Caco-2 (cell line): ENCODE measurements around the gene UGT2A2. TPM values are rescaled to one million over a fixed set of nuclear protein-coding genes. Genes with fewer than 3 reads are reported as not detected.
"Not testable (repeated sequence)": the region's sequence is repeated elsewhere in the genome, so short reads cannot be mapped to it uniquely, and the experiment has no call there.

Experiments used
- Bru-seq: library from RNA; stranded (reverse); fragments of 400-500 nt; gene quantifications from one replicate; lab custom pipeline; 2021; lab: Mats Ljungman, UMichigan
- BruChase-seq, 2 experiments: library from RNA; stranded (reverse); fragments of 400-500 nt; gene quantifications; one replicate each; lab custom pipeline; 2021; lab: Mats Ljungman, UMichigan
- BruUV-seq: library from RNA; stranded (reverse); fragments of 400-500 nt; replicated peaks from 2 replicates; lab custom pipeline; 2021; lab: Mats Ljungman, UMichigan
- CTCF ChIA-PET: fragments of 300-600 bp; sonication (Branson Sonifier 250); formaldehyde crosslinking; loops from one replicate; lab custom pipeline; 2022; ENCODE audit warnings: antibody characterized with exemption; lab: Charles Lee
- POLR2A ChIA-PET: fragments of 300-600 bp; sonication (Branson Sonifier 250); formaldehyde crosslinking; loops from one replicate; lab custom pipeline; 2022; ENCODE audit warnings: antibody characterized with exemption; lab: Charles Lee
- DNase-seq, 2 experiments: peaks; one replicate each; pipeline versions ENCODE4 v3.0.0 to v3.0.0-alpha.2; 2020 to 2022
- H3K27me3 ChIP-seq: replicated peaks from 2 replicates; pipeline ENCODE4 v1.6.0; 2011; ENCODE audit warnings: low read length; ENCODE audit not compliant: control insufficient read depth, insufficient read depth
- H3K36me3 ChIP-seq: 2 replicates; pipeline ENCODE4 v1.5.1; 2011; ENCODE audit warnings: low read length; ENCODE audit not compliant: control insufficient read depth, insufficient read depth
- H3K4me1 ChIP-seq: fragments of 250-450 bp; sonication (Bioruptor Pico); 2 replicates; pipeline ENCODE4 v1.5.1; 2020; ENCODE audit warnings: mild to moderate bottlenecking
- H3K4me3 ChIP-seq: 2 replicates; pipeline ENCODE4 v1.5.1; 2011; ENCODE audit warnings: low read depth, mild to moderate bottlenecking, control low read depth, low read length
- H3K9me3 ChIP-seq: fragments of 250-450 bp; sonication (Bioruptor Pico); 2 replicates; pipeline ENCODE4 v1.5.1; 2020; ENCODE audit warnings: mild to moderate bottlenecking, moderate library complexity
- H3K27ac Mint-ChIP-seq: one replicate; pipeline ENCODE4 v1.8.0; 2022; ENCODE audit warnings: mixed read lengths; ENCODE audit not compliant: unreplicated experiment
- H3K27me3 Mint-ChIP-seq: one replicate; pipeline ENCODE4 v1.8.0; 2022; ENCODE audit warnings: mixed read lengths; ENCODE audit not compliant: insufficient read depth, unreplicated experiment
- H3K36me3 Mint-ChIP-seq: one replicate; pipeline ENCODE4 v1.8.0; 2022; ENCODE audit warnings: mild to moderate bottlenecking, mixed read lengths; ENCODE audit not compliant: insufficient read depth, unreplicated experiment
- H3K4me1 Mint-ChIP-seq: one replicate; pipeline ENCODE4 v1.8.0; 2022; ENCODE audit warnings: low read depth, mixed read lengths; ENCODE audit not compliant: unreplicated experiment
- H3K4me3 Mint-ChIP-seq: one replicate; pipeline ENCODE4 v1.8.0; 2022; ENCODE audit warnings: mild to moderate bottlenecking, moderate library complexity, mixed read lengths; ENCODE audit not compliant: unreplicated experiment
- H3K9me3 Mint-ChIP-seq: one replicate; pipeline ENCODE4 v1.8.0; 2022; ENCODE audit warnings: mixed read lengths; ENCODE audit not compliant: unreplicated experiment
- CTCF ChIP-seq, 2 experiments: fragments of 200-600 bp in 1 of 2; IDR thresholded peaks; 1 replicate in 1 of 2; 2 replicates in 1 of 2; pipeline versions ENCODE4 v1.5.1 to v1.8.0; 2011 to 2022; ENCODE audit warnings: antibody characterized with exemption in 1 of 2, control low read depth in 1 of 2, inconsistent platforms in 1 of 2, low read depth in 1 of 2, low read length in 1 of 2, mild to moderate bottlenecking in 1 of 2, moderate library complexity in 1 of 2; ENCODE audit not compliant: insufficient read depth in 1 of 2, severe bottlenecking in 1 of 2, unreplicated experiment in 1 of 2
- intact Hi-C: fragments of 100-400 bp; cut with micrococcal nuclease; formaldehyde crosslinking; loops from one replicate; pipeline ENCODE4 v1.10.0; 2022; ENCODE audit not compliant: unreplicated experiment
- long read RNA-seq: library from polyadenylated mRNA; stranded (forward); transcript quantifications from one replicate; pipeline ENCODE4 v2.0.0, GENCODE V29; 2022
- total RNA-seq: library from RNA; stranded (reverse); gene quantifications from 2 replicates; pipeline ENCODE4 v1.2.3, GENCODE V29; 2022

The UGT2A2 gene
- total RNA-seq (not detected in 2 replicates), Bru-seq, nascent RNA (percentile 8 among the genes with signal in this experiment), BruChase-seq, experiment 1, labeled RNA remaining after a 2-hour chase (not detected), BruChase-seq, experiment 2, labeled RNA remaining after a 6-hour chase (not detected)
- long read RNA-seq = 0 reads

DNA sequence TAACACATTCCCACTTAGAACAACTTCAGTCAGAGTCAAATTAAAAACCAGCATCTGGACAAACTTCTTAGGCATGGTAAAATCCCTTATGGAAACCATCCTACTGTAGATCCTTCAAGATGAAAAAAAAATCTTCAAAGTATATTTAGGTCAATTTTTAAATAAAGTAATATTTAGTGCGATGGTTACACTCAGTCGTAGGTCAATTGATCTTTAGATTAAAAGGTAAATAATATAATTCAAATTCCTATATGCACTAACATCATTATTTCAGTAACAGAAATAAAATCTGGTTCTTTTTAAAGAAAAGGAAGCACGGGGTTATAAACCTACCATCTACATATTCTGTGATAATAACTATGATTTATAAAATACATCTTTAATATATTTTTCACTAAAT lies at the start of gene UGT2A2:
TSS of gene UGT2A2 (minus strand) at position 101 of the 400 bp plus-strand sequence. CDS start at position 99, 2 bp downstream.
- intact Hi-C loops = no loop called here
- no TSS peak for BruUV-seq
- no peaks in the 10 kb centered on the region for H3K27me3 Mint-ChIP-seq
- no peaks in the 10 kb centered on the region for H3K36me3 Mint-ChIP-seq
- H3K4me1 ChIP-seq = no peaks in the 10 kb centered on the region
- no peaks in the 10 kb centered on the region for H3K4me1 Mint-ChIP-seq
- no peak within 1 kb of the TSS for H3K27ac Mint-ChIP-seq
- H3K4me3 Mint-ChIP-seq = no peak within 1 kb of the TSS
- DNase-seq = no peak
- no peaks in the 10 kb centered on the region for H3K27me3 ChIP-seq
- no peak within 1 kb of the TSS for H3K4me3 ChIP-seq
- no peaks in the 10 kb centered on the region for H3K36me3 ChIP-seq
- TF ChIP-seq CTCF (IDR thresholded peaks at IDR 0.05; ENCODE audit: insufficient read depth in 1 of 2, low read depth in 1 of 2, low read length in 1 of 2, severe bottlenecking in 1 of 2, unreplicated experiment in 1 of 2) = no peak
- ChIA-PET CTCF (no interaction called here), POLR2A (no interaction called here)
- H3K9me3 ChIP-seq = no peaks in the 10 kb centered on the region
- no peaks in the 10 kb centered on the region for H3K9me3 Mint-ChIP-seq

DNA sequence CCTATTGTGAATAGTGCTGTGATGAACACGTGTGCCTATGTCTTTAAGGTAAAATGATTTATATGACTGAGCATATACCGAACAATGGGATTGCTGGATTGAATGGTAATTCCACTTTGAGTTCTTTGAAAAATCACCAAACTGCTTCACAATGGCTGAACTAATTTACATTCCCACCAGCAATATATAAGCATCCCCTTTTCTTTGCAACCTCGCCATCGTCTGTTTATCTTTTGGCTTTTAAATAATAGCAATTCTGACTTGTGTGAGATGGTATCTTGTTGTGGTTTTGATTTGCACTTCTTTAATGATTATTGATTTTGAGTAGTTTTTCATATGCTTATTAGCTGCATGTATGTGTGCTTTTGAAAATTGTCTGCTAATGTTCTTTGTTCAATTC lies 45.4 kb upstream of the UGT2A2 start:
- Histone ChIP-seq H3K9me3 (no peaks in the 10 kb centered on the region), H3K36me3 (no peaks in the 10 kb centered on the region), H3K27me3 (no peaks in the 10 kb centered on the region), H3K4me3 (no peak overlapping the region), H3K4me1 (peaks cover 2% of the 10 kb centered on the region; the same call in 1 of the 2 replicates)
- Mint-ChIP-seq H3K4me1 (no peaks in the 10 kb centered on the region), H3K9me3 (no peaks in the 10 kb centered on the region), H3K27me3 (no peaks in the 10 kb centered on the region), H3K4me3 (no peak overlapping the region), H3K27ac (no peak overlapping the region), H3K36me3 (no peaks in the 10 kb centered on the region)
- TF ChIP-seq CTCF (IDR thresholded peaks at IDR 0.05; ENCODE audit: insufficient read depth in 1 of 2, low read depth in 1 of 2, low read length in 1 of 2, severe bottlenecking in 1 of 2, unreplicated experiment in 1 of 2) = no peak
- no TSS peak for BruUV-seq
- no peak for DNase-seq
- ChIA-PET POLR2A (no interaction called here), CTCF (no interaction called here)
- intact Hi-C loops = no loop called here

GRCh38 chr4:69668680-69669079 lies 29.2 kb upstream of the UGT2A2 start:
- ChIA-PET POLR2A (no interaction called here), CTCF (no interaction called here)
- DNase-seq = no peak
- H3K4me3 Mint-ChIP-seq = no peak overlapping the region
- Histone ChIP-seq H3K27me3 (no peaks in the 10 kb centered on the region), H3K36me3 (no peaks in the 10 kb centered on the region), H3K4me1 (no peaks in the 10 kb centered on the region), H3K9me3 (no peaks in the 10 kb centered on the region), H3K4me3 (no peak overlapping the region)
- H3K36me3 Mint-ChIP-seq = no peaks in the 10 kb centered on the region
- H3K27ac Mint-ChIP-seq = no peak overlapping the region
- intact Hi-C loops = no loop called here
- H3K27me3 Mint-ChIP-seq = no peaks in the 10 kb centered on the region
- H3K9me3 Mint-ChIP-seq = peaks cover 3% of the 10 kb centered on the region
- TF ChIP-seq CTCF (IDR thresholded peaks at IDR 0.05; ENCODE audit: insufficient read depth in 1 of 2, low read depth in 1 of 2, low read length in 1 of 2, severe bottlenecking in 1 of 2, unreplicated experiment in 1 of 2) = no peak
- H3K4me1 Mint-ChIP-seq = no peaks in the 10 kb centered on the region
- no TSS peak for BruUV-seq

GRCh38 chr4:69664009-69664408 lies 24.6 kb upstream of the UGT2A2 start:
- H3K36me3 ChIP-seq, H3K27ac Mint-ChIP-seq, H3K27me3 Mint-ChIP-seq, H3K27me3 ChIP-seq, H3K4me3 Mint-ChIP-seq, H3K9me3 ChIP-seq, POLR2A ChIA-PET, H3K4me1 ChIP-seq, CTCF ChIA-PET, intact Hi-C loops, H3K4me1 Mint-ChIP-seq, BruUV-seq, DNase-seq, H3K36me3 Mint-ChIP-seq: not testable (repeated sequence)
- peaks cover 43% of the 10 kb centered on the region for H3K9me3 Mint-ChIP-seq
- peak overlapping the region; percentile 7; the same call in 1 of the 2 replicates for H3K4me3 ChIP-seq

DNA sequence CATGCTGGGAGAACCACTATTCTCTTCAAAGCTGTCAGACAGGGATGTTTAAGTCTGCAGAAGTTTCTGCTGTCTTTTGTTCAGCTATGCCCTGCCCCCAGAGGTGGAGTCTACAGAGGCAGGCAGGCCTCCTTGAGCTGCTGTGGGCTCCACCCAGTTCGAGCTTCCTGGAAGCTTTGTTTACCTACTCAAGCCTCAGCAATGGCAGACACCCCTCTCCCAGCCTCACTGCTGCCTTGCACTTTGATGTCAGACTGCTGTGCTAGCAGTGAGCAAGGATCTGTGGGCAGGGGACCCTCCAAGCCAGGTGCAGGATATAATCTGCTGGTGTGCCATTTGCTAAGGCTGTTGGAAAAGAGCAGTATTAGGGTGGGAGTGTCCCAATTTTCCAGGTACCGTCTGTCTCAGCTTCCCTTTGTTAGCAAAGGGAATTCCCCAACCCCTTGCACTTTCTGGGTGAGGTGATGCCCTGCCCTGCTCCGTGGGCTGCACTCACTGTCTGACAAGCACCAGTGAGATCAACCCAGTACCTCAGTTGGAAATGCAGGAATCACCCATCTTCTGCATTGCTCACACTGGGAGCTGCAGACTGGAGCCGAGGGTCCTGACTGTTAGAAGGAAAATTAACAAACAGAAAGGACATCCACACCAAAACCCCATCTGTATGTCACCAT lies 21.8 kb upstream of the UGT2A2 start:
- DNase-seq, H3K9me3 ChIP-seq, intact Hi-C loops, H3K4me1 Mint-ChIP-seq, CTCF ChIA-PET, H3K27ac Mint-ChIP-seq, H3K4me3 ChIP-seq, H3K27me3 ChIP-seq, H3K27me3 Mint-ChIP-seq, POLR2A ChIA-PET, H3K4me1 ChIP-seq, H3K4me3 Mint-ChIP-seq, H3K36me3 ChIP-seq, BruUV-seq, H3K36me3 Mint-ChIP-seq: not testable (repeated sequence)
- H3K9me3 Mint-ChIP-seq = peaks cover 47% of the 10 kb centered on the region
